Progenitor cell of endocrine pancreas (in vitro differentiated cells): ENCODE measurements around the gene LHFPL6. TPM values are rescaled to one million over a fixed set of nuclear protein-coding genes. Genes with fewer than 3 reads are reported as not detected.

Experiments used
- DNase-seq: peaks from one replicate; pipeline ENCODE4 v3.0.0; 2021; ENCODE audit warnings: low spot score; ENCODE audit not compliant: unreplicated experiment
- H3K27ac Mint-ChIP-seq: 2 replicates; pipeline ENCODE4 v1.8.0; 2021; ENCODE audit warnings: mild to moderate bottlenecking, moderate library complexity, mixed read lengths
- H3K27me3 Mint-ChIP-seq: 2 replicates; pipeline ENCODE4 v1.8.0; 2021; ENCODE audit warnings: mixed read lengths
- H3K36me3 Mint-ChIP-seq: 2 replicates; pipeline ENCODE4 v1.8.0; 2022; ENCODE audit warnings: mixed read lengths; ENCODE audit not compliant: insufficient read depth
- H3K4me1 Mint-ChIP-seq: 2 replicates; pipeline ENCODE4 v1.8.0; 2021; ENCODE audit warnings: low read depth, mixed read lengths
- H3K4me3 Mint-ChIP-seq: 2 replicates; pipeline ENCODE4 v1.8.0; 2021; ENCODE audit warnings: low read depth, mild to moderate bottlenecking, moderate library complexity, mixed read lengths
- H3K9me3 Mint-ChIP-seq: 2 replicates; pipeline ENCODE4 v1.8.0; 2021; ENCODE audit warnings: low read depth, mixed read lengths
- total RNA-seq: library from RNA; stranded (reverse); gene quantifications from 2 replicates; pipeline ENCODE4 v1.2.1, GENCODE V29; 2021
- TF ChIP-seq, protein P1 (sequence below): fragments of 200-600 bp; sonication (generic); IDR thresholded peaks from one replicate; pipeline ENCODE4 v1.5.0; 2021; ENCODE audit warnings: antibody characterized with exemption, mild to moderate bottlenecking; ENCODE audit not compliant: unreplicated experiment

LHFPL6 gene
- total RNA-seq, 1 donor from 2014 or later = 1.0 TPM

DNA sequence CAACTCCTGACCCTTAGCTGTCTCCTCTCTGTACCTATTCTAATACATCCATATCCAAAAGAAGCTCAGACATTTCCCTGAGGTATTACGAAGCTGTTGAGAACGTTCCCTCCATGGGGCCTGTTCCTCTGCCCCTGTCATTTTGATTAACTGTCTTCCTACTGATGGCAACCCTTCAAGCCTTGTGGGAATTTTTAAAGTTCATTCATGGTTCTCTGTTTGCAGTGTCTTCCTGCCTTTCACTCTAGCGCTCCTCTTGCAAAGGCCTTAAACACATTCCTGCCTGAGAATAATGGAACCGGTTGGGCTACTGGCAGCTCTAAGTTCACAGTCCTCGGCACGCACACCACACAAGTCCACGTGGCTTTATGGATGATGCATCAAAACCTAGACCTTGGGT lies 66.1 kb downstream of the LHFPL6 start:
- no peak for DNase-seq
- peaks cover 6% of the 10 kb centered on the region for H3K27me3 Mint-ChIP-seq
- H3K9me3 Mint-ChIP-seq = no peaks in the 10 kb centered on the region

DNA sequence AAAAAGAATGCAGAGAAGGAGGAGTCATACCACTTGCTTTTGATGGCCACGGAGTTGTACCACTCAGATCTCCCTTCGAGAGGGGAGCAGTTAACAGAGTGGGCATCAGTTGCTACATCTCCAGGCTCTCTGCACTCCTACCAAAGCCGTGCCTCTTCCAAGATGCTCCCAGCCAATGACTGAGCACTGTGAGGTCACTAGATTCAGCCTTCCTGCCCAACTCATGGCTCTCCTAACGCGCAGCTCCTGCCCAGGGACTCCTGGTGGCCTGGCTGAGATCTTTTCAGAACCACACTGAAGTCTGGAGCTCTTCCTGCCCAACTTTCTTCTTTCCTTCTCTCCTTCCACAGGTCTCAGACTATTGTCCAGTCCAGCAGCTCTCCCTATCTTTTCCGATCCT lies 66.7 kb downstream of the LHFPL6 start:
- no peak overlapping the region for H3K4me3 Mint-ChIP-seq
- H3K27ac Mint-ChIP-seq = no peak overlapping the region
- DNase-seq = no peak

More for the DNA sequence above, 66.1 kb downstream of the LHFPL6 start:
- peaks cover 1% of the 10 kb centered on the region for H3K4me1 Mint-ChIP-seq
- no peaks in the 10 kb centered on the region for H3K36me3 Mint-ChIP-seq
- no peak overlapping the region for H3K27ac Mint-ChIP-seq
- TF ChIP-seq, protein P1, sequence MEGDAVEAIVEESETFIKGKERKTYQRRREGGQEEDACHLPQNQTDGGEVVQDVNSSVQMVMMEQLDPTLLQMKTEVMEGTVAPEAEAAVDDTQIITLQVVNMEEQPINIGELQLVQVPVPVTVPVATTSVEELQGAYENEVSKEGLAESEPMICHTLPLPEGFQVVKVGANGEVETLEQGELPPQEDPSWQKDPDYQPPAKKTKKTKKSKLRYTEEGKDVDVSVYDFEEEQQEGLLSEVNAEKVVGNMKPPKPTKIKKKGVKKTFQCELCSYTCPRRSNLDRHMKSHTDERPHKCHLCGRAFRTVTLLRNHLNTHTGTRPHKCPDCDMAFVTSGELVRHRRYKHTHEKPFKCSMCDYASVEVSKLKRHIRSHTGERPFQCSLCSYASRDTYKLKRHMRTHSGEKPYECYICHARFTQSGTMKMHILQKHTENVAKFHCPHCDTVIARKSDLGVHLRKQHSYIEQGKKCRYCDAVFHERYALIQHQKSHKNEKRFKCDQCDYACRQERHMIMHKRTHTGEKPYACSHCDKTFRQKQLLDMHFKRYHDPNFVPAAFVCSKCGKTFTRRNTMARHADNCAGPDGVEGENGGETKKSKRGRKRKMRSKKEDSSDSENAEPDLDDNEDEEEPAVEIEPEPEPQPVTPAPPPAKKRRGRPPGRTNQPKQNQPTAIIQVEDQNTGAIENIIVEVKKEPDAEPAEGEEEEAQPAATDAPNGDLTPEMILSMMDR = no peak
- no peak overlapping the region for H3K4me3 Mint-ChIP-seq

DNA sequence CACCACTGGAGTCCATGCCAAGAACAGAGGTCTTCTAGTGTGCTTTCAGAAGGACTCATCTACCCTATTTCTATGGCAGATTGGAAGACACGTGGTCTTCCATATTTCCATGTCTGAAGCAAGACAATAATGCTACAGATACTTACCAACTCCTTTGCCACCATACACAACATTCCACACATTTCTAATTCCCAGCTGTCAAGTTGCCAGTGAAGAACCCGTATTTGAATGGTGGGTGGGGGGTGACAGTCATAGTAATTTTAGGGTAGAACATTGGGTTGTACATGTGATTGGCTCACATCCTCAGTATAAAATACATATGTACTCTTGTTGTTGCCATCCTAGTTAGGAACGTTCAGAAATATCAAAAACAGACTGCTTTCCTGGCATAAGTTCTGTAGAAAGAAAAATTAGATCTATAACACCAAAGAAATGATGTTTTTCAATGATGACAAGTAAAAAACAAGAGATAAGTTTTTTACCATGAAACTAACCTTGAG lies 69.3 kb downstream of the LHFPL6 start:
- TF ChIP-seq, protein P1 = no peak
- Mint-ChIP-seq H3K36me3 (no peaks in the 10 kb centered on the region), H3K4me1 (peaks cover 1% of the 10 kb centered on the region), H3K9me3 (no peaks in the 10 kb centered on the region), H3K27ac (no peak overlapping the region), H3K27me3 (peaks cover 6% of the 10 kb centered on the region), H3K4me3 (no peak overlapping the region)
- DNase-seq = no peak

More for the DNA sequence above, 66.7 kb downstream of the LHFPL6 start:
- TF ChIP-seq, protein P1 = no peak
- peaks cover 1% of the 10 kb centered on the region for H3K4me1 Mint-ChIP-seq
- peaks cover 6% of the 10 kb centered on the region for H3K27me3 Mint-ChIP-seq
- no peaks in the 10 kb centered on the region for H3K36me3 Mint-ChIP-seq
- no peaks in the 10 kb centered on the region for H3K9me3 Mint-ChIP-seq

DNA sequence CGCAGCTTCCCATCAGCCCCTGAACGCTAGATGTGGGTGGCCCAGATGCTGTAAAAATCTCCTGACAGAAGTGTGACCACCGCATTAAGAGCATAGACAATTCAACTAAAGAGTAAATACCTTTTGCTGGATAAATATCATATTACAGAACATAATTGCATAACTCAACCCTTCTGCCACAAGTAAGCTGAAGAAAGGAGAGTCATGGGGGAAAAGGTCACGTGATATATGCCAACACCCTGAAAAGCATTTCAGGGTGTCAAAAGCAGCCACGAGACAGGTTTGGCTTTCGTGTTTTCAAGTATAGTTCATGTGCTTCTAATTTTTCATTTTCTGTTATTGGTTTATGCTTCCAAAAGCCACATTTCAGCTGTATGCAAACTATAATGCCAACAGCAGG lies 71.3 kb downstream of the LHFPL6 start:
- H3K9me3 Mint-ChIP-seq = no peaks in the 10 kb centered on the region
- no peak for DNase-seq
- H3K36me3 Mint-ChIP-seq = no peaks in the 10 kb centered on the region
- TF ChIP-seq, protein P1 = no peak
- H3K4me1 Mint-ChIP-seq = peaks cover 1% of the 10 kb centered on the region
- no peak overlapping the region for H3K27ac Mint-ChIP-seq
- no peak overlapping the region for H3K4me3 Mint-ChIP-seq
- peaks cover 11% of the 10 kb centered on the region for H3K27me3 Mint-ChIP-seq

DNA sequence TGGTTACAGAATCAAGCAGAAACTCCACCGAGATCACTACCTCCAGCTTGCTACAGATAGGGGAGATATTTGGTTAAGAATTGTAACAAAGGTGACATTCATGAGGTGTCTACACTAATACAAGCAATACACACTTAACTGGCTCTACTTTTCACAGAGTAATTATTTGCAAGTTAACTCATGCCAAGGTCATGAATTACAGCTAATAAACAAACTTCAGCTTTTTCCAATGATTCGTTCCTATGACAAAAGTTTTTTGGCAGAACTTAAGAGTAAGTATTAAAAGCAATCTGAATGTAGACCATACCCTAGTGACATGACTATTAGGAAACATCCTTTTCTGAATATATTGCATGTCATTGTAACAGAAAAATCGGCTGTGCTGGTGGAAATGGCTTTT lies 72.1 kb downstream of the LHFPL6 start:
- Mint-ChIP-seq H3K27me3 (peaks cover 11% of the 10 kb centered on the region), H3K9me3 (no peaks in the 10 kb centered on the region), H3K36me3 (no peaks in the 10 kb centered on the region), H3K4me3 (no peak overlapping the region), H3K27ac (no peak overlapping the region), H3K4me1 (no peaks in the 10 kb centered on the region)
- DNase-seq = no peak
- TF ChIP-seq, protein P1 = no peak
